PC-3 (cell line): Measurements from ENCODE around the gene CACNA1S. TPM values are rescaled to one million over a fixed set of nuclear protein-coding genes. Genes with fewer than 3 reads are reported as not detected.

ENCODE experiments used
- ATAC-seq: fragments of 200-7000 bp; cut with Tn5 transposase; 2 replicates; pipeline ENCODE4 v1.9.1; 2020; ENCODE audit warnings: mild to moderate bottlenecking, moderate library complexity
- BruUV-seq: library from RNA; stranded (reverse); fragments of 400-500 nt; replicated peaks from 2 replicates; lab custom pipeline; 2021; lab: Mats Ljungman, UMichigan
- CTCF ChIA-PET: fragments of 300-600 bp; sonication (Branson Sonifier 250); formaldehyde crosslinking; loops from one replicate; lab custom pipeline; 2022; ENCODE audit warnings: antibody characterized with exemption; lab: Charles Lee
- POLR2A ChIA-PET: fragments of 300-600 bp; sonication (Branson Sonifier 250); formaldehyde crosslinking; loops from one replicate; lab custom pipeline; 2022; ENCODE audit warnings: antibody characterized with exemption; ENCODE audit not compliant: unreplicated experiment; lab: Charles Lee
- DNase-seq: peaks from one replicate; pipeline ENCODE4 v3.0.0-alpha.2; 2015
- H2AFZ ChIP-seq: fragments of 300-600 bp; sonication (generic); 2 replicates; pipeline ENCODE4 v1.6.0; 2016; ENCODE audit warnings: antibody characterized with exemption, low read length
- H3F3A ChIP-seq: fragments of 300-600 bp; sonication (generic); one replicate; pipeline ENCODE4 v1.6.0; 2017; ENCODE audit warnings: antibody characterized with exemption, low read length, control low read depth, mild to moderate bottlenecking; ENCODE audit not compliant: unreplicated experiment
- H3K27ac ChIP-seq: fragments of 300-600 bp; sonication (generic); 2 replicates; pipeline ENCODE4 v1.5.1; 2016; ENCODE audit warnings: mild to moderate bottlenecking, low read length
- H3K27me3 ChIP-seq: fragments of 300-600 bp; sonication (generic); 2 replicates; pipeline ENCODE4 v1.6.1; 2016; ENCODE audit warnings: low read length, mixed read lengths
- H3K36me3 ChIP-seq: fragments of 300-600 bp; sonication (generic); 2 replicates; pipeline ENCODE4 v1.6.1; 2016; ENCODE audit warnings: low read depth, mixed run types, low read length, mixed read lengths
- H3K4me1 ChIP-seq: fragments of 300-600 bp; sonication (generic); 2 replicates; pipeline ENCODE4 v1.5.1; 2016; ENCODE audit warnings: low read length; ENCODE audit not compliant: insufficient read depth
- H3K4me2 ChIP-seq: fragments of 300-600 bp; sonication (generic); 2 replicates; pipeline ENCODE4 v1.6.0; 2016; ENCODE audit warnings: low read length
- H3K4me3 ChIP-seq: fragments of 300-600 bp; sonication (generic); 2 replicates; pipeline ENCODE4 v1.5.1; 2016; ENCODE audit warnings: mild to moderate bottlenecking, low read length, mixed read lengths
- H3K79me2 ChIP-seq: fragments of 300-600 bp; sonication (generic); 2 replicates; pipeline ENCODE4 v1.6.1; 2017; ENCODE audit warnings: low read length, mixed read lengths
- H3K9ac ChIP-seq: fragments of 300-600 bp; sonication (generic); 2 replicates; pipeline ENCODE4 v1.6.0; 2016; ENCODE audit warnings: mild to moderate bottlenecking, low read length
- H3K9me2 ChIP-seq: fragments of 300-600 bp; sonication (generic); replicated peaks from 2 replicates; pipeline ENCODE4 v1.6.1; 2016; ENCODE audit warnings: mixed run types, low read length, mixed read lengths
- H3K9me3 ChIP-seq: fragments of 300-600 bp; sonication (generic); 2 replicates; pipeline ENCODE4 v1.6.1; 2016; ENCODE audit warnings: low read length, mixed read lengths
- H4K20me1 ChIP-seq: fragments of 300-600 bp; sonication (generic); 2 replicates; pipeline ENCODE4 v1.6.1; 2016; ENCODE audit warnings: low read length, mixed read lengths
- CTCF ChIP-seq: fragments of 300-600 bp; sonication (generic); conservative IDR thresholded peaks from 2 replicates; pipeline ENCODE4 v1.5.1; 2017; ENCODE audit warnings: antibody characterized with exemption, low read depth, mild to moderate bottlenecking, low read length
- EZH2 ChIP-seq: fragments of 300-600 bp; sonication (generic); IDR thresholded peaks from one replicate; pipeline ENCODE4 v1.6.1; 2017; ENCODE audit warnings: antibody characterized with exemption, mild to moderate bottlenecking, low read length; ENCODE audit not compliant: unreplicated experiment
- EZH2phosphoT487 ChIP-seq: fragments of 300-600 bp; sonication (generic); IDR thresholded peaks from 2 replicates; pipeline ENCODE4 v1.6.1; 2018; ENCODE audit warnings: mild to moderate bottlenecking, antibody characterized with exemption, low read length, borderline replicate concordance
- intact Hi-C: fragments of 100-400 bp; cut with micrococcal nuclease; formaldehyde crosslinking; loops from 2 replicates; pipeline ENCODE4 v1.9.0; 2023
- total RNA-seq: library from RNA; depleted of rRNA; stranded (reverse); fragments of >200 nt; gene quantifications from 2 replicates; pipeline ENCODE4 v1.2.3, GENCODE V29; 2014

CACNA1S gene
- total RNA-seq, 1 experiment from 2014 or later = not detected

- TF ChIP-seq EZH2 (no peak), EZH2phosphoT487 (no peak), CTCF (no peak)
- Histone ChIP-seq H4K20me1 (peaks cover 4% of the 10 kb centered on the region), H3K27ac (no peak overlapping the region), H3K9me2 (no peaks in the 10 kb centered on the region), H3K27me3 (no peaks in the 10 kb centered on the region), H2AFZ (no peak overlapping the region), H3K4me2 (no peak overlapping the region), H3K36me3 (peaks cover 35% of the 10 kb centered on the region; the same call in 1 of the 2 replicates), H3F3A (peaks cover 4% of the 10 kb centered on the region), H3K4me1 (peaks cover 14% of the 10 kb centered on the region), H3K79me2 (no peaks in the 10 kb centered on the region), H3K9ac (no peak overlapping the region), H3K4me3 (no peak overlapping the region), H3K9me3 (no peaks in the 10 kb centered on the region)
- ATAC-seq = no peak
- CTCF ChIA-PET = no interaction called here
- no TSS peak for BruUV-seq
- no peak for DNase-seq
- POLR2A ChIA-PET = interaction anchor here (0.6 kb wide), 1 partner anchor 70 kb away, joined by 5 read pairs; no protein-coding TSS in a partner anchor
- intact Hi-C loops = no loop called here
Measured at GRCh38 chr1:201134405-201134804, 22.2 kb upstream of the CACNA1S start.

- intact Hi-C loops = no loop called here
- H3K79me2 ChIP-seq = no peaks in the 10 kb centered on the region
- peaks cover 24% of the 10 kb centered on the region; the same call in 1 of the 2 replicates for H3K36me3 ChIP-seq
- CTCF ChIA-PET = no interaction called here
- peaks cover 13% of the 10 kb centered on the region for H3K4me1 ChIP-seq
- H4K20me1 ChIP-seq = no peaks in the 10 kb centered on the region
- no TSS peak for BruUV-seq
- H3K9me3 ChIP-seq = no peaks in the 10 kb centered on the region
- no peak overlapping the region for H3K27ac ChIP-seq
- H3K9me2 ChIP-seq = no peaks in the 10 kb centered on the region
- no peak overlapping the region for H2AFZ ChIP-seq
- H3K27me3 ChIP-seq = no peaks in the 10 kb centered on the region
- TF ChIP-seq EZH2 = no peak
- no peak for TF ChIP-seq CTCF
- TF ChIP-seq EZH2phosphoT487 = no peak
- POLR2A ChIA-PET = no interaction called here
- DNase-seq (no peak), ATAC-seq (no peak)
- no peak overlapping the region for H3K4me3 ChIP-seq
- no peaks in the 10 kb centered on the region for H3F3A ChIP-seq
- H3K9ac ChIP-seq = no peak overlapping the region
- H3K4me2 ChIP-seq = no peak overlapping the region
Measured at GRCh38 chr1:201131398-201131797, 19.2 kb upstream of the CACNA1S start.

GRCh38 chr1:201128962-201129361, 16.7 kb upstream of the CACNA1S start:
- Histone ChIP-seq H3K36me3 (no peaks in the 10 kb centered on the region; the same call in 1 of the 2 replicates), H3K27ac (no peak overlapping the region), H3K4me2 (no peak overlapping the region), H3K9ac (no peak overlapping the region), H3K4me3 (no peak overlapping the region), H4K20me1 (no peaks in the 10 kb centered on the region), H2AFZ (no peak overlapping the region), H3K9me2 (no peaks in the 10 kb centered on the region), H3K79me2 (no peaks in the 10 kb centered on the region), H3K27me3 (no peaks in the 10 kb centered on the region), H3F3A (no peaks in the 10 kb centered on the region), H3K9me3 (no peaks in the 10 kb centered on the region), H3K4me1 (peaks cover 23% of the 10 kb centered on the region)
- no peak for DNase-seq
- ATAC-seq = no peak
- no peak for TF ChIP-seq EZH2phosphoT487
- no peak for TF ChIP-seq CTCF
- no peak for TF ChIP-seq EZH2
- intact Hi-C loops = loop anchor here (5.0 kb wide), 1 partner anchor 218 kb away; no protein-coding TSS in a partner anchor
- ChIA-PET CTCF (no interaction called here), POLR2A (interaction anchor here (0.6 kb wide), 1 partner anchor 471 kb away, joined by 5 read pairs; no protein-coding TSS in a partner anchor)
- no TSS peak for BruUV-seq
